Measurements from ENCODE around the gene BAIAP2L2. TPM values are rescaled to one million over a fixed set of nuclear protein-coding genes. Genes with fewer than 3 reads are reported as not detected.
"Not testable (repeated sequence)": the region's sequence is repeated elsewhere in the genome, so short reads cannot be mapped to it uniquely, and the experiment has no call there.

Gene BAIAP2L2
- total and polyA plus RNA-seq, 2 donors (not counting 1 experiment from before 2014, with no cell fraction given), result 0.96 to 1.2 TPM

GRCh38 chr22:38037367-38038150 lies 72.9 kb downstream of the BAIAP2L2 start:
- CTCF ChIA-PET, result interaction anchor here (0.6 kb wide), 1 partner anchor 486 kb away, joined by 3 read pairs; no protein-coding TSS in a partner anchor
- 96% methylated on average over 5 of the region's 13 CpGs for WGBS (ENCODE audit: insufficient coverage)
- DNase-seq; H3K27ac ChIP-seq (ENCODE audit: low read length in 2 of 2); H3K4me1 ChIP-seq (ENCODE audit: control insufficient read depth in 2 of 2, insufficient read depth in 2 of 2, low read length in 2 of 2); H3K9me3 Mint-ChIP-seq (ENCODE audit: insufficient read depth); H3K9me3 ChIP-seq (ENCODE audit: control extremely low read depth in 1 of 3, control insufficient read depth in 2 of 3, insufficient read depth in 1 of 3, low read length in 2 of 3); intact Hi-C loops (cut with micrococcal nuclease); H4K20me1 ChIP-seq (ENCODE audit: control insufficient read depth, insufficient read depth, low read length, poor library complexity, severe bottlenecking); H3K27me3 ChIP-seq (replicated peaks in 1 of 4; ENCODE audit: control extremely low read depth in 1 of 4, control insufficient read depth in 3 of 4, insufficient read depth in 4 of 4, low read length in 3 of 4); H3K27ac Mint-ChIP-seq; H3K4me2 ChIP-seq (replicated peaks; ENCODE audit: low read depth, low read length, poor library complexity, severe bottlenecking); H3K9ac ChIP-seq (ENCODE audit: low read length); H3K79me2 ChIP-seq (ENCODE audit: control insufficient read depth, insufficient read depth, low read length); H3K4me1 Mint-ChIP-seq; H3K4me3 Mint-ChIP-seq; H3K36me3 ChIP-seq (replicated peaks in 1 of 2; ENCODE audit: control extremely low read depth in 1 of 2, control insufficient read depth in 1 of 2, extremely low read depth in 1 of 2, insufficient read depth in 2 of 2, low read length in 1 of 2); POLR2A ChIA-PET; ATAC-seq (ENCODE audit: low read depth); H2AFZ ChIP-seq (ENCODE audit: insufficient read depth, low read depth, low read length, poor library complexity, severe bottlenecking); H3K4me3 ChIP-seq (ENCODE audit: control extremely low read depth in 1 of 5, extremely low read depth in 1 of 5, insufficient read depth in 1 of 5, low read depth in 2 of 5, low read length in 4 of 5): not testable (repeated sequence)
- H3K27me3 Mint-ChIP-seq, result peaks cover 16% of the 10 kb centered on the region

- no peaks in the 10 kb centered on the region for H3K9me3 Mint-ChIP-seq (ENCODE audit: insufficient read depth)
- Histone ChIP-seq H3K4me3 (ENCODE audit: control extremely low read depth in 1 of 5, extremely low read depth in 1 of 5, insufficient read depth in 1 of 5, low read depth in 2 of 5, low read length in 4 of 5) (no peak overlapping the region), H3K79me2 (ENCODE audit: control insufficient read depth, insufficient read depth, low read length) (no peaks in the 10 kb centered on the region), H3K9ac (ENCODE audit: low read length) (no peak overlapping the region), H3K4me1 (ENCODE audit: control insufficient read depth in 2 of 2, insufficient read depth in 2 of 2, low read length in 2 of 2) (no peaks in the 10 kb centered on the region), H3K36me3 (replicated peaks in 1 of 2; ENCODE audit: control extremely low read depth in 1 of 2, control insufficient read depth in 1 of 2, extremely low read depth in 1 of 2, insufficient read depth in 2 of 2, low read length in 1 of 2) (no peaks in the 10 kb centered on the region), H4K20me1 (ENCODE audit: control insufficient read depth, insufficient read depth, low read length, poor library complexity, severe bottlenecking) (no peaks in the 10 kb centered on the region), H3K9me3 (ENCODE audit: control extremely low read depth in 1 of 3, control insufficient read depth in 2 of 3, insufficient read depth in 1 of 3, low read length in 2 of 3) (no peaks in the 10 kb centered on the region), H3K27ac (ENCODE audit: low read length in 2 of 2) (no peak overlapping the region), H2AFZ (ENCODE audit: insufficient read depth, low read depth, low read length, poor library complexity, severe bottlenecking) (no peak overlapping the region), H3K4me2 (replicated peaks; ENCODE audit: low read depth, low read length, poor library complexity, severe bottlenecking) (no peak overlapping the region), H3K27me3 (replicated peaks in 1 of 4; ENCODE audit: control extremely low read depth in 1 of 4, control insufficient read depth in 3 of 4, insufficient read depth in 4 of 4, low read length in 3 of 4) (no peaks in the 10 kb centered on the region)
- H3K4me1 Mint-ChIP-seq, result no peaks in the 10 kb centered on the region
- no peak overlapping the region for H3K4me3 Mint-ChIP-seq
- 81% methylated on average over 9 of the region's 10 CpGs for WGBS (ENCODE audit: insufficient coverage)
- no peak for ATAC-seq (ENCODE audit: low read depth)
- no peak overlapping the region for H3K27ac Mint-ChIP-seq
- intact Hi-C loops (cut with micrococcal nuclease), result no loop called here
- CTCF ChIA-PET, result no interaction called here
- no peak for TF ChIP-seq EZH2 (IDR thresholded peaks at IDR 0.05; ENCODE audit: borderline replicate concordance, insufficient read depth, low read depth, low read length, poor library complexity, severe bottlenecking)
- TF ChIP-seq CTCF (IDR thresholded peaks at IDR 0.05), result no peak
- DNase-seq, result no peak
- POLR2A ChIA-PET, result no interaction called here
- H3K27me3 Mint-ChIP-seq, result peaks cover 12% of the 10 kb centered on the region
These were observed 74.0 kb downstream of the BAIAP2L2 start for GRCh38 chr22:38036392-38037062.

Data from B cell (primary cell).